GM12875 (cell line): ENCODE measurements around the gene C19orf85.

ENCODE experiments used
- H3K4me3 ChIP-seq: one replicate; pipeline ENCODE4 v1.5.1; 2011; ENCODE audit warnings: low read depth, low read length, control low read depth
- TF ChIP-seq, protein P1 (sequence below): IDR thresholded peaks from 2 replicates; pipeline ENCODE4 v1.5.1; 2011; ENCODE audit warnings: low read depth, mild to moderate bottlenecking, control low read depth, inconsistent platforms, low read length, moderate library complexity, borderline replicate concordance; ENCODE audit not compliant: insufficient read depth

Gene C19orf85

DNA sequence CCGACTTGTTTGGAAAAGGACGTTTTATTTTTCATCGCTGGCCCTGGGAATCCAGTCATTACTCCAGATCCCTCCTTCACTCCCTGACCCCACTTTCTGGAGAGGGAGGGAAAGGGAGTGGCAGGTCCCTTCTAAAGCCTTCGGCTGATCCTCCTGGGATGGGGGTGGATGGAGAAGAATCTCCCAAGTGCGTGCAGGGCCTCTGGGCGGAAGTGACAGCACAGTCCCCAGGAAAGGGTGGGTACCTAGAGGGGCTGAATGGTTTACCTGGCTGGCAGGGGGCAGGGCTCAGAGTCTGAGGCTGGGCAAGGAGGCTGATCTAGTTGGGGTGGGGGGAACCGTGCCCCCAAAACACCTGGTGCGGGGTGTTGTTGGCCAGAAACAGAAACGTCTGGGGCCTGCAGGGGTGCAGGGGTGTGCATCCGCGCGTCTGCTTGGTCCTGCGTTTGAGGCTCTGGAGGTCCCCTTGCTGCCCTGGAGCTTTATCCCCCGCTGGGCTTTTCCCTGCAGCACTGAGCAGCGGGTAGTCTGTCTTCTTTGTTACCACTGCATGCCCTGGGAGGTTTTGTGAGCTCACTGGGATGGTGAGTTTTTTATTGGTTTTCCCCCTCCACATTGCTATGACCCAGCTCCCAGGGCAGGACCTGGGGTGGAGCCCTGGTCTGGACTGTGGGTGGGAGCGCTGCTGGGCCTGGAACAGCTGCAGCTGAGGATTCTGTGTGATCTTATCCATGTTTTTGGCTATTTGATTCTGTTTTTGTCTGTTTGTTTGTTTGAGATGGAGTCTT is 8.9 kb upstream of the C19orf85 start:
- TF ChIP-seq, protein P1, sequence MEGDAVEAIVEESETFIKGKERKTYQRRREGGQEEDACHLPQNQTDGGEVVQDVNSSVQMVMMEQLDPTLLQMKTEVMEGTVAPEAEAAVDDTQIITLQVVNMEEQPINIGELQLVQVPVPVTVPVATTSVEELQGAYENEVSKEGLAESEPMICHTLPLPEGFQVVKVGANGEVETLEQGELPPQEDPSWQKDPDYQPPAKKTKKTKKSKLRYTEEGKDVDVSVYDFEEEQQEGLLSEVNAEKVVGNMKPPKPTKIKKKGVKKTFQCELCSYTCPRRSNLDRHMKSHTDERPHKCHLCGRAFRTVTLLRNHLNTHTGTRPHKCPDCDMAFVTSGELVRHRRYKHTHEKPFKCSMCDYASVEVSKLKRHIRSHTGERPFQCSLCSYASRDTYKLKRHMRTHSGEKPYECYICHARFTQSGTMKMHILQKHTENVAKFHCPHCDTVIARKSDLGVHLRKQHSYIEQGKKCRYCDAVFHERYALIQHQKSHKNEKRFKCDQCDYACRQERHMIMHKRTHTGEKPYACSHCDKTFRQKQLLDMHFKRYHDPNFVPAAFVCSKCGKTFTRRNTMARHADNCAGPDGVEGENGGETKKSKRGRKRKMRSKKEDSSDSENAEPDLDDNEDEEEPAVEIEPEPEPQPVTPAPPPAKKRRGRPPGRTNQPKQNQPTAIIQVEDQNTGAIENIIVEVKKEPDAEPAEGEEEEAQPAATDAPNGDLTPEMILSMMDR, result no peak
- no peak overlapping the region for H3K4me3 ChIP-seq

GRCh38 chr19:55472463-55472862 is 7.9 kb upstream of the C19orf85 start:
- TF ChIP-seq, protein P1, result no peak
- H3K4me3 ChIP-seq, result no peak overlapping the region

DNA sequence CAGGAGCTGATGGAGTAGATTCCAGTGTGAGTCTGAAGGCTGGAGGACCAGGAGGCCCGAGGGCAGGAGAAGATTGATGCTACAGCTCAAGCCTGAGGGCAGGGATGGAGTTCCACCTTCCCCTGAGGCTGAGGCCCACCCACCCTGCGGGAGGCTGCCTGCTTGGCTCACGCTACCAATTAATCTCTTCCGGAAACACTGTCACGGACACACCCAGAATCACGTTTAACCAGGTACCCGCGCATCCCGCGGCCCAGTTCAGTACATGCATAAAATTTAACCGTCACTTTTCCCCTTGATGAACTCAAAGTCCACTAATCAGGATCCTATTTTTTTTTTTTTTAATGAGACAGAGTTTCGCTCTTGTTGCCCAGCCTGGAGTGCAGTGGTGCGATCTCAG is 6.7 kb upstream of the C19orf85 start:
- TF ChIP-seq, protein P1, result no peak
- no peak overlapping the region for H3K4me3 ChIP-seq

DNA sequence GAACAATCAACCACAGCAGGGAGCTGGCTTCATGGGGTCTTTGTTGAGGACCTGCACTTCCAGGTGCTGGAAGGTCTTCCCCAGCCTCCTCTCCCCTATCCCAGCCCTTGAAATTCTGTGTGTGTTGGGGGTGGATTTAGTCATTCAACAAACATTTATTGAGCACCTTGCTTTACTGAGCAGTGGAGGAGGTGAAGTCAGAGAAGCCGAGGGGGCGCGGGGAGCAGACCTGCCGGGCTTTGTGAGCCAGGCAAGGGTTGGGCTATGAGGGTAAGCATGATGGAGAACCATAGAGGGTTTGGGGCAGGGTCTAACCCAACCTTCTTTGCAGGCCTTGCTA is 3.5 kb upstream of the C19orf85 start:
- TF ChIP-seq, protein P1, result no peak
- H3K4me3 ChIP-seq, result no peak overlapping the region

DNA sequence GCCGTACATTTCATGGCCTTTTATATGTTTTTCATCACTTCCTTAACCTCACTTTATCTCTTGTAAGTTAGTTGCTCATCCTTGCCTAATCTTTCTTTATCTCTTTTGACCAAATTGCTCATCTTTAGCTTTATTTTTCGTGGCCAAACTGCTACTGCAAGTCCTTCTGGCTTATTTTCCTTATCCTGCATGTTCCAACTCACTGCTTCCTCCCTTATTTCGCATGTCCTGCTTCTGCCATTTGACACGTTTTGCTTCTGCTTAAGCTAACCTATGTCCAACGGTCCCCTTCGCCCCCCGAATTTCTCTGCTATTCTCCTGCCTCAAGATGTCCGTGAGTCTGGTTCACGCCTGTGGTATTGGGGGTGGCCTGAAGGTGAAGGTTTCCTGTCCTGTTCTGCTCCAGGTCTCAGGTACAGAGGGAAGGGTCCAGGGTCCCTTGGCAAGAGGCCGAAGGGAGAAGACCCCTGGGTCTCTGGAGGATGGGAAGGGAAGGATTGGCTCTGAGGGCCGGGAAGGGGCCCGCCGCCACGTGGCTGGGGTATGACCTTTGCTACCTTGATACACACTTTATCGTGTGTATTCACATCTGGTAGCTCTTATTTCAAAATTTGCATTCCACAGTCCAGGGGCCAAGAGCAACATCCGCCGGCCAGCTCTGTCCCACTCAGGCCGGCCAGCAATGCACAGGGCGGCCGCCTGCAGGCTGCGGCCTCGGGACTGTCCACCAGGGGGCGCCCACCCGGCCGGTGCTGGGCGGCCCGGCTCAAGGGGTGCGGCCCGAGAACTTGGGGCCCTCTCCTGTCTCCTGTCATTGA is 2.9 kb upstream of the C19orf85 start:
- TF ChIP-seq, protein P1, result peak; percentile 98
- no peak overlapping the region for H3K4me3 ChIP-seq

DNA sequence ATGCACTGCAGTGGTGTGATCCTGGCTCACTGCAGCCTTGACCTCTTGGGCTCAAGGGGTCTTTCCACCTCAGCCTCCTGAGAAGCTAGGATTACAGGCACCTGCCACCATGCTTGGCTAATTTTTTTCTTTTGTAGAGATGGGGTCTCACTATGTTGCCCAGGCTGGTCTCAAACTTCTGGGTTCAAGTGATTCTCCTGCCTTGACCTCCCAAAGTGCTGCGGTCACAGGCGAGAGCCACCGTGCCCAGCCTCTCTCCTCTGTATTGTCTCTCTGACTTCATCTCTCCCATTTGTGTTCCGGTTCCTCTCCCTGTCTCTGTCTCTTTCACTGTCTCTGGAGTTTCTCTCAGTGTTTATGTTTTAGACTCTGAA is 1.7 kb upstream of the C19orf85 start:
- H3K4me3 ChIP-seq, result no peak overlapping the region
- TF ChIP-seq, protein P1, result no peak
